ENCODE measurements around the gene NLRC5.

GRCh38 chr16:57127836-57128235 is 138.5 kb downstream of the NLRC5 start:
- TF ChIP-seq EZH2 (IDR thresholded peaks at IDR 0.05; ENCODE audit: low read length, unreplicated experiment) = no peak
- no peak for TF ChIP-seq CTCF (conservative IDR thresholded peaks at IDR 0.05; ENCODE audit: low read depth, low read length)
